Measurements from ENCODE around the gene LSM14A. TPM values are rescaled to one million over a fixed set of nuclear protein-coding genes. Genes with fewer than 3 reads are reported as not detected.

LSM14A gene
- total RNA-seq, 2 donors from 2014 or later: 145 to 189 TPM

- H3K27me3 ChIP-seq (replicated peaks; ENCODE audit: insufficient read depth): no peaks in the 10 kb centered on the region
- H3K4me1 ChIP-seq (replicated peaks): no peaks in the 10 kb centered on the region
- WGBS: 55% methylated on average over 4 of the region's 4 CpGs
- no peak for DNase-seq (ENCODE audit: low spot score)
- H3K36me3 ChIP-seq: no peaks in the 10 kb centered on the region
- H3K27ac ChIP-seq: no peak overlapping the region
- no peaks in the 10 kb centered on the region for H3K9me3 ChIP-seq
- intact Hi-C loops (cut with DNase I): no loop called here
- H3K4me3 ChIP-seq: no peak overlapping the region
- TF ChIP-seq POLR2A (IDR thresholded peaks at IDR 0.05) (no peak), POLR2AphosphoS5 (IDR thresholded peaks at IDR 0.05) (no peak), CTCF (IDR thresholded peaks at IDR 0.05) (no peak)
These were observed 102.7 kb downstream of the LSM14A start for GRCh38 chr19:34274827-34275625.

- no peak for TF ChIP-seq POLR2A (IDR thresholded peaks at IDR 0.05)
- no peak for TF ChIP-seq POLR2AphosphoS5 (IDR thresholded peaks at IDR 0.05)
- TF ChIP-seq CTCF (IDR thresholded peaks at IDR 0.05): no peak
- intact Hi-C loops (cut with DNase I): no loop called here
- Histone ChIP-seq H3K36me3 (no peaks in the 10 kb centered on the region), H3K27ac (no peak overlapping the region), H3K9me3 (no peaks in the 10 kb centered on the region), H3K4me1 (replicated peaks) (no peaks in the 10 kb centered on the region), H3K4me3 (no peak overlapping the region), H3K27me3 (replicated peaks; ENCODE audit: insufficient read depth) (no peaks in the 10 kb centered on the region)
- WGBS: 100% methylated on average over 1 of the region's 1 CpG
- no peak for DNase-seq (ENCODE audit: low spot score)
These were observed 103.4 kb downstream of the LSM14A start for GRCh38 chr19:34275705-34276104.

- intact Hi-C loops (cut with DNase I): no loop called here
- DNase-seq (ENCODE audit: low spot score): no peak
- H3K36me3 ChIP-seq: no peaks in the 10 kb centered on the region
- no peaks in the 10 kb centered on the region for H3K9me3 ChIP-seq
- no peak for TF ChIP-seq POLR2A (IDR thresholded peaks at IDR 0.05)
- TF ChIP-seq POLR2AphosphoS5 (IDR thresholded peaks at IDR 0.05): peak; percentile 26
- no peak overlapping the region for H3K4me3 ChIP-seq
- H3K27me3 ChIP-seq (replicated peaks; ENCODE audit: insufficient read depth): no peaks in the 10 kb centered on the region
- WGBS: 43% methylated on average over 4 of the region's 4 CpGs
- no peaks in the 10 kb centered on the region for H3K4me1 ChIP-seq (replicated peaks)
- peak overlapping the region; percentile 0 to 16 for H3K27ac ChIP-seq
These were observed 104.3 kb downstream of the LSM14A start for GRCh38 chr19:34276614-34277013.

GRCh38 chr19:34277244-34277643 lies 104.9 kb downstream of the LSM14A start:
- 73% methylated on average over 4 of the region's 4 CpGs for whole genome bisulfite sequencing
- no peak for TF ChIP-seq POLR2AphosphoS5 (IDR thresholded peaks at IDR 0.05)
- no peak for TF ChIP-seq CTCF (IDR thresholded peaks at IDR 0.05)
- TF ChIP-seq POLR2A (IDR thresholded peaks at IDR 0.05): no peak
- no peak overlapping the region for H3K27ac ChIP-seq

GRCh38 chr19:34278783-34279182 lies 106.5 kb downstream of the LSM14A start:
- no peaks in the 10 kb centered on the region for H3K9me3 ChIP-seq
- H3K4me3 ChIP-seq: no peak overlapping the region
- H3K36me3 ChIP-seq: no peaks in the 10 kb centered on the region
- no peak overlapping the region for H3K27ac ChIP-seq
- intact Hi-C loops (cut with DNase I): no loop called here
- no peaks in the 10 kb centered on the region for H3K27me3 ChIP-seq (replicated peaks; ENCODE audit: insufficient read depth)
- no peak for TF ChIP-seq POLR2A (IDR thresholded peaks at IDR 0.05)
- no peak for TF ChIP-seq CTCF (IDR thresholded peaks at IDR 0.05)
- no peak for TF ChIP-seq POLR2AphosphoS5 (IDR thresholded peaks at IDR 0.05)
- WGBS: over 99% methylated on average over 4 of the region's 4 CpGs
- DNase-seq (ENCODE audit: low spot score): no peak
- H3K4me1 ChIP-seq (replicated peaks): no peaks in the 10 kb centered on the region

More at GRCh38 chr19:34277244-34277643, 104.9 kb downstream of the LSM14A start:
- DNase-seq (ENCODE audit: low spot score): no peak
- Histone ChIP-seq H3K4me3 (no peak overlapping the region), H3K9me3 (no peaks in the 10 kb centered on the region), H3K27me3 (replicated peaks; ENCODE audit: insufficient read depth) (no peaks in the 10 kb centered on the region), H3K36me3 (no peaks in the 10 kb centered on the region), H3K4me1 (replicated peaks) (no peaks in the 10 kb centered on the region)
- intact Hi-C loops (cut with DNase I): no loop called here

Other genes starting within 250 kb of the LSM14A start
- 10 to 100 TPM; 17.9 to 29.5 TPM for gene GARRE1, start 82.0 kb downstream of the LSM14A start, total RNA-seq
- gene GPI, start 192.7 kb downstream of the LSM14A start, total RNA-seq: 100 to 1,000 TPM; 106 to 188 TPM
- 10 to 100 TPM; 15.5 to 16.2 TPM for gene PDCD2L, start 231.9 kb downstream of the LSM14A start, total RNA-seq

All from prostate gland (tissue), 2 donors.